ENCODE measurements around the gene ZNF469.

GRCh38 chr16:88385112-88385594 is 2.4 kb downstream of the ZNF469 start:
- TF ChIP-seq CTCF (IDR thresholded peaks at IDR 0.05): no peak
- no peak for TF ChIP-seq EP300 (IDR thresholded peaks at IDR 0.05)

Data from suprapubic skin (tissue), 3 donors.